ENCODE results near the gene EXOC4. TPM values are rescaled to one million over a fixed set of nuclear protein-coding genes. Genes with fewer than 3 reads are reported as not detected.

Gene EXOC4
- total and polyA plus RNA-seq, 7 donors, result 16.4 to 76.7 (median 50.7) TPM

- 88 to 94% methylated on average over 2 of the region's 2 CpGs for WGBS, 2 donors
- H3K27me3 ChIP-seq, result no peaks in the 10 kb centered on the region
- H3K36me3 ChIP-seq, result no peaks in the 10 kb centered on the region
- H3K4me3 ChIP-seq, result no peak overlapping the region
- no peak overlapping the region for H3K27ac ChIP-seq
- H3K9me3 ChIP-seq, result no peaks in the 10 kb centered on the region
- TF ChIP-seq EP300 (IDR thresholded peaks at IDR 0.05), result no peak
- TF ChIP-seq, protein P1, sequence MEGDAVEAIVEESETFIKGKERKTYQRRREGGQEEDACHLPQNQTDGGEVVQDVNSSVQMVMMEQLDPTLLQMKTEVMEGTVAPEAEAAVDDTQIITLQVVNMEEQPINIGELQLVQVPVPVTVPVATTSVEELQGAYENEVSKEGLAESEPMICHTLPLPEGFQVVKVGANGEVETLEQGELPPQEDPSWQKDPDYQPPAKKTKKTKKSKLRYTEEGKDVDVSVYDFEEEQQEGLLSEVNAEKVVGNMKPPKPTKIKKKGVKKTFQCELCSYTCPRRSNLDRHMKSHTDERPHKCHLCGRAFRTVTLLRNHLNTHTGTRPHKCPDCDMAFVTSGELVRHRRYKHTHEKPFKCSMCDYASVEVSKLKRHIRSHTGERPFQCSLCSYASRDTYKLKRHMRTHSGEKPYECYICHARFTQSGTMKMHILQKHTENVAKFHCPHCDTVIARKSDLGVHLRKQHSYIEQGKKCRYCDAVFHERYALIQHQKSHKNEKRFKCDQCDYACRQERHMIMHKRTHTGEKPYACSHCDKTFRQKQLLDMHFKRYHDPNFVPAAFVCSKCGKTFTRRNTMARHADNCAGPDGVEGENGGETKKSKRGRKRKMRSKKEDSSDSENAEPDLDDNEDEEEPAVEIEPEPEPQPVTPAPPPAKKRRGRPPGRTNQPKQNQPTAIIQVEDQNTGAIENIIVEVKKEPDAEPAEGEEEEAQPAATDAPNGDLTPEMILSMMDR (IDR thresholded peaks at IDR 0.05), result no peak
- TF ChIP-seq POLR2A (IDR thresholded peaks at IDR 0.05), result no peak
- no peaks in the 10 kb centered on the region for H3K4me1 ChIP-seq
- DNase-seq, result no peak
- intact Hi-C loops (cut with DNase I), result no loop called here
Measured at GRCh38 chr7:133912916-133913697, 660.2 kb downstream of the EXOC4 start.

GRCh38 chr7:133916621-133917020, 663.7 kb downstream of the EXOC4 start:
- Histone ChIP-seq H3K36me3 (peaks cover 0 to 16% (median 2%) of the 10 kb centered on the region in 4 donors), H3K9me3 (peaks cover 0 to 6% (median 0%) of the 10 kb centered on the region in 4 donors), H3K4me1 (no peaks in the 10 kb centered on the region), H3K27ac (no peak overlapping the region), H3K27me3 (no peaks in the 10 kb centered on the region), H3K4me3 (no peak overlapping the region)
- DNase-seq, result no peak
- intact Hi-C loops (cut with DNase I), result no loop called here
- no peak for TF ChIP-seq POLR2AphosphoS5 (IDR thresholded peaks at IDR 0.05)
- TF ChIP-seq EP300 (IDR thresholded peaks at IDR 0.05), result no peak
- TF ChIP-seq, protein P1 (IDR thresholded peaks at IDR 0.05), result no peak
- no peak for TF ChIP-seq POLR2A (IDR thresholded peaks at IDR 0.05)
- WGBS, 2 donors, result 97 to 99% methylated on average over 3 of the region's 3 CpGs

DNA sequence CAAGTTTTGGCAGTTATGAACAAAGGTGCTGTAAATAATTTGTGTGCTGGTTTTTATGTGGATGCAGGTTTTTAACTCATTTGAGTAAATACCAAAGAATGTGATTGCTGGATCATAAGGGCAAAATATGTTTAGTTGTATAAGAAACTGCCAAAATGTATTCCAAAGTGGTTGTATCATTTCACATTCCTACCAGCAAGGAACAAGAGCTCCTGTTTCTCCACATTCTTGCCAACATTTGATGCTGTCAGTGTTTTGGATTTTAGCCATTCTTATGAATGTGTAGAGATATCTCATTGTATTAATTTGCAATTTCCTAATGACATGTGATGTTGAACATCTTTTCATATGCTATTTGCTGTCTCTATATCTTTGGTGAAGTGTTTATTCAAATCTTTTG, 666.9 kb downstream of the EXOC4 start:
- H3K4me3 ChIP-seq, result no peak overlapping the region
- intact Hi-C loops (cut with DNase I), result no loop called here
- no peak overlapping the region for H3K27ac ChIP-seq
- H3K36me3 ChIP-seq, result peaks cover 0 to 16% (median 2%) of the 10 kb centered on the region in 4 donors
- no peaks in the 10 kb centered on the region for H3K27me3 ChIP-seq
- TF ChIP-seq, protein P1 (IDR thresholded peaks at IDR 0.05), result no peak
- TF ChIP-seq POLR2AphosphoS5 (IDR thresholded peaks at IDR 0.05) (no peak), EP300 (IDR thresholded peaks at IDR 0.05) (no peak), POLR2A (IDR thresholded peaks at IDR 0.05) (no peak)
- no peak for DNase-seq
- no peaks in the 10 kb centered on the region for H3K4me1 ChIP-seq
- peaks cover 0 to 10% (median 0%) of the 10 kb centered on the region in 4 donors for H3K9me3 ChIP-seq

DNA sequence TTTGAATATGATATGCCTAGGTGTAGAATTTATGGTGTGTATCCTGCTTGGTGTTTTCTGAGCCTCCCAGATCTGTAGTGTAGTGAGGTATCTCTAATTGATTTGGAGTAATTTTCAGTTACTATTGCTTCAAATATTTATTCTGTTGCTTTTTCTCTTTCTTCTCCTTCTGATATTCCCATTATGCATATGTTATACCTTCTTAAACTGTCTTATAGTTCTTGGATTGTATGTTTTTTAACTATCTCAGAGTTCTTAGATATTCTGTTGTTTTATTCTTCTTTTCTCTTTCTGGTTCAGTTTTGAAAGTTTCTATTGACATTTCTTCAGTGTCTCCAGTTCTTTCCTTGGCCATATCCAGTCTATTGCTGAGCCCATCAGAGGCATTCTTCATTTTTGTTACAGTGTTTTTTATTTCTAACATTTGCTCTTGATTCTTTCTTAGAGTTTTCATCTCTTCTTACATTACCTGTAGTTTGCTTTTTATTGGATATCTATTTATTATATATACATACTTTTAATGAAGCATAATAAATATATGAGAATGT, 668.8 kb downstream of the EXOC4 start:
- Histone ChIP-seq H3K9me3 (peaks cover 0 to 10% (median 0%) of the 10 kb centered on the region in 4 donors), H3K4me3 (no peak overlapping the region), H3K4me1 (no peaks in the 10 kb centered on the region), H3K27me3 (no peaks in the 10 kb centered on the region), H3K27ac (no peak overlapping the region), H3K36me3 (peaks cover 0 to 16% (median 2%) of the 10 kb centered on the region in 4 donors)
- intact Hi-C loops (cut with DNase I), result no loop called here
- DNase-seq, result no peak
- TF ChIP-seq POLR2A (IDR thresholded peaks at IDR 0.05) (no peak), POLR2AphosphoS5 (IDR thresholded peaks at IDR 0.05) (no peak), EP300 (IDR thresholded peaks at IDR 0.05) (no peak)
- TF ChIP-seq, protein P1 (IDR thresholded peaks at IDR 0.05), result no peak

All from sigmoid colon (tissue), 7 donors.